Liver (tissue), 9 donors: ENCODE measurements around the gene XPNPEP3. TPM values are rescaled to one million over a fixed set of nuclear protein-coding genes. Genes with fewer than 3 reads are reported as not detected.

Experiments used
- DNase-seq: peaks from one replicate; pipeline ENCODE4 v3.0.0-alpha.2; 2017; ENCODE audit warnings: low spot score
- H3K27ac ChIP-seq, 2 donors: one replicate each; pipeline ENCODE4 v1.7.0; 2013; ENCODE audit warnings: inconsistent platforms in 2 of 2, low read length in 2 of 2, control low read depth in 1 of 2, low read depth in 1 of 2, mild to moderate bottlenecking in 1 of 2
- H3K27me3 ChIP-seq, 4 donors: one replicate each; pipeline versions ENCODE4 v1.6.1 to v1.7.0; 2013; ENCODE audit warnings: low read length in 3 of 4, inconsistent platforms in 1 of 4, mild to moderate bottlenecking in 1 of 4, moderate library complexity in 1 of 4; ENCODE audit not compliant: control insufficient read depth in 4 of 4, insufficient read depth in 4 of 4
- H3K36me3 ChIP-seq, 4 donors: one replicate each; pipeline versions ENCODE4 v1.6.1 to v1.7.0; 2013; ENCODE audit warnings: low read length in 3 of 4, mild to moderate bottlenecking in 3 of 4, low read depth in 1 of 4, moderate library complexity in 1 of 4; ENCODE audit not compliant: control insufficient read depth in 4 of 4, insufficient read depth in 3 of 4
- H3K4me1 ChIP-seq, 4 donors: one replicate each; pipeline versions ENCODE4 v1.6.1 to v1.7.0; 2013; ENCODE audit warnings: low read length in 3 of 4, mild to moderate bottlenecking in 3 of 4, moderate library complexity in 1 of 4; ENCODE audit not compliant: control insufficient read depth in 4 of 4, insufficient read depth in 4 of 4
- H3K4me3 ChIP-seq, 3 donors: one replicate each; pipeline versions ENCODE4 v1.6.1 to v1.7.0; 2013; ENCODE audit warnings: low read length in 3 of 3, control low read depth in 1 of 3, low read depth in 1 of 3, mild to moderate bottlenecking in 1 of 3
- H3K9ac ChIP-seq, 2 donors: one replicate each; pipeline ENCODE4 v1.7.0; 2013; ENCODE audit warnings: low read length in 2 of 2, mild to moderate bottlenecking in 2 of 2, moderate library complexity in 2 of 2, control low read depth in 1 of 2, low read depth in 1 of 2
- H3K9me3 ChIP-seq, 4 donors: one replicate each; pipeline versions ENCODE4 v1.6.1 to v1.7.0; 2013; ENCODE audit warnings: low read length in 3 of 4; ENCODE audit not compliant: control insufficient read depth in 4 of 4
- ATF3 ChIP-seq: IDR thresholded peaks from 2 replicates; pipeline ENCODE4 v1.6.1; 2016; ENCODE audit warnings: antibody characterized with exemption
- CTCF ChIP-seq: fragments of 150-350 bp; IDR thresholded peaks from 2 replicates; pipeline ENCODE4 v1.5.1; 2017; ENCODE audit warnings: improper control_type of control experiment, low read depth, low read length; ENCODE audit not compliant: missing input control
- EGR1 ChIP-seq, 2 donors: IDR thresholded peaks; 2 replicates each; pipeline ENCODE4 v1.6.1; 2016 to 2018; ENCODE audit warnings: antibody characterized with exemption in 2 of 2, low read depth in 2 of 2
- FOXA1 ChIP-seq: IDR thresholded peaks from 2 replicates; pipeline ENCODE4 v1.6.1; 2016; ENCODE audit warnings: antibody characterized with exemption
- GABPA ChIP-seq, 2 donors: IDR thresholded peaks in 1 of 2; conservative IDR thresholded peaks in 1 of 2; 2 replicates each; pipeline ENCODE4 v1.6.1; 2016; ENCODE audit warnings: antibody characterized with exemption in 2 of 2, mild to moderate bottlenecking in 1 of 2, moderate library complexity in 1 of 2
- HNF4A ChIP-seq, 2 donors: conservative IDR thresholded peaks; 2 replicates each; pipeline ENCODE4 v1.6.1; 2016; ENCODE audit warnings: antibody characterized with exemption in 2 of 2, mild to moderate bottlenecking in 2 of 2
- HNF4G ChIP-seq: IDR thresholded peaks from 2 replicates; pipeline ENCODE4 v1.6.1; 2016; ENCODE audit warnings: antibody characterized with exemption
- JUND ChIP-seq, 2 donors: IDR thresholded peaks; 2 replicates each; pipeline ENCODE4 v1.6.1; 2016; ENCODE audit warnings: antibody characterized with exemption in 2 of 2
- MAX ChIP-seq: IDR thresholded peaks from 2 replicates; pipeline ENCODE4 v1.6.1; 2016; ENCODE audit warnings: antibody characterized with exemption
- NR2F2 ChIP-seq: IDR thresholded peaks from 2 replicates; pipeline ENCODE4 v1.6.1; 2016; ENCODE audit warnings: antibody characterized with exemption
- RAD21 ChIP-seq, 2 donors: IDR thresholded peaks; 2 replicates each; pipeline ENCODE4 v1.6.1; 2016; ENCODE audit warnings: antibody characterized with exemption in 2 of 2, mild to moderate bottlenecking in 2 of 2
- REST ChIP-seq: IDR thresholded peaks from 2 replicates; pipeline ENCODE4 v1.6.1; 2016; ENCODE audit warnings: antibody characterized with exemption, mild to moderate bottlenecking
- RXRA ChIP-seq, 2 donors: IDR thresholded peaks; 2 replicates each; pipeline ENCODE4 v1.6.1; 2017 to 2018; ENCODE audit warnings: antibody characterized with exemption in 2 of 2, mild to moderate bottlenecking in 1 of 2
- SP1 ChIP-seq: IDR thresholded peaks from 2 replicates; pipeline ENCODE4 v1.6.1; 2018; ENCODE audit warnings: antibody characterized with exemption, mild to moderate bottlenecking
- TAF1 ChIP-seq: conservative IDR thresholded peaks from 2 replicates; pipeline ENCODE4 v1.6.1; 2016; ENCODE audit warnings: antibody characterized with exemption, mild to moderate bottlenecking
- YY1 ChIP-seq: IDR thresholded peaks from 2 replicates; pipeline ENCODE4 v1.6.1; 2016; ENCODE audit warnings: antibody characterized with exemption, mild to moderate bottlenecking
- WGBS: extraction: QIAGEN DNeasy Blood & Tissue Kit; methylation state at CpG from one replicate; pipeline ENCODE4 v1.1.7; 2013; 5-methylcytosine and 5-hydroxymethylcytosine counted together
- polyA plus RNA-seq, 2 donors: library from polyadenylated mRNA; stranded (reverse) in 1 of 2; unstranded in 1 of 2; fragments of 200-250 nt in 1 of 2; fragments of >200 nt in 1 of 2; fragmentation: Nextera tagmentation in 1 of 2; extraction: Ambion mirVana in 1 of 2; gene quantifications; one replicate each; pipeline versions ENCODE4 v1.2.1 to v1.2.3, GENCODE V29; 2013 to 2015
- total RNA-seq, 2 donors: library from RNA; depleted of rRNA; stranded (reverse); fragments of >200 nt; gene quantifications; one replicate each; pipeline ENCODE4 v1.2.3, GENCODE V29; 2014
- donor health status: healthy.
- donor health status: healthy.
- donor health status: healthy.
- donor health status: healthy.
- donor health status: healthy.

The XPNPEP3 gene
- total and polyA plus RNA-seq, 4 donors: 5.5 to 16.4 (median 8.6) TPM

- Histone ChIP-seq H3K4me1 (peaks cover 0 to 9% (median 1%) of the 10 kb centered on the region in 4 donors), H3K27me3 (no peaks in the 10 kb centered on the region), H3K36me3 (peaks cover 6 to 14% (median 8%) of the 10 kb centered on the region in 4 donors), H3K27ac (no peak overlapping the region), H3K9me3 (no peaks in the 10 kb centered on the region), H3K4me3 (no peak overlapping the region), H3K9ac (no peak overlapping the region)
- peak; percentile 56 for DNase-seq
- WGBS: 91% methylated on average over 7 of the region's 7 CpGs
- TF ChIP-seq JUND (IDR thresholded peaks at IDR 0.05) (no peak), GABPA (IDR thresholded peaks at IDR 0.05 in 1 of 2, conservative IDR thresholded peaks at IDR 0.05 in 1 of 2) (no peak), MAX (no peak), YY1 (no peak), RXRA (IDR thresholded peaks at IDR 0.05) (no peak), EGR1 (IDR thresholded peaks at IDR 0.05; ENCODE audit: low read depth in 2 of 2) (no peak), NR2F2 (no peak), ATF3 (no peak), REST (no peak), HNF4A (conservative IDR thresholded peaks at IDR 0.05) (no peak), CTCF (no peak), FOXA1 (no peak)
These were observed 100.7 kb downstream of the XPNPEP3 start for GRCh38 chr22:40957601-40958000.

- Histone ChIP-seq H3K4me1 (peaks cover 0 to 3% (median 0%) of the 10 kb centered on the region in 4 donors), H3K4me3 (no peak overlapping the region), H3K36me3 (peaks cover 6 to 14% (median 8%) of the 10 kb centered on the region in 4 donors), H3K9me3 (no peaks in the 10 kb centered on the region), H3K27ac (no peak overlapping the region), H3K27me3 (no peaks in the 10 kb centered on the region), H3K9ac (no peak overlapping the region)
- WGBS: 81% methylated on average over 2 of the region's 2 CpGs
- no peak for DNase-seq
- TF ChIP-seq ATF3 (no peak), CTCF (no peak), MAX (no peak), EGR1 (IDR thresholded peaks at IDR 0.05; ENCODE audit: low read depth in 2 of 2) (no peak), TAF1 (no peak), RAD21 (IDR thresholded peaks at IDR 0.05) (no peak), REST (no peak), NR2F2 (no peak), HNF4G (no peak), HNF4A (conservative IDR thresholded peaks at IDR 0.05) (no peak), YY1 (no peak), JUND (IDR thresholded peaks at IDR 0.05) (no peak), RXRA (IDR thresholded peaks at IDR 0.05) (no peak), FOXA1 (no peak), GABPA (IDR thresholded peaks at IDR 0.05 in 1 of 2, conservative IDR thresholded peaks at IDR 0.05 in 1 of 2) (no peak), SP1 (no peak)
These were observed 101.4 kb downstream of the XPNPEP3 start for GRCh38 chr22:40958299-40958698.
